ENCODE results near the gene SLC2A6. TPM values are rescaled to one million over a fixed set of nuclear protein-coding genes. Genes with fewer than 3 reads are reported as not detected.

The SLC2A6 gene
- total and polyA plus RNA-seq, 2 of the 8 experiments (the other 6 are each of a cell fraction or from before 2014, with no cell fraction given) = 16.6 to 17.8 TPM

DNA sequence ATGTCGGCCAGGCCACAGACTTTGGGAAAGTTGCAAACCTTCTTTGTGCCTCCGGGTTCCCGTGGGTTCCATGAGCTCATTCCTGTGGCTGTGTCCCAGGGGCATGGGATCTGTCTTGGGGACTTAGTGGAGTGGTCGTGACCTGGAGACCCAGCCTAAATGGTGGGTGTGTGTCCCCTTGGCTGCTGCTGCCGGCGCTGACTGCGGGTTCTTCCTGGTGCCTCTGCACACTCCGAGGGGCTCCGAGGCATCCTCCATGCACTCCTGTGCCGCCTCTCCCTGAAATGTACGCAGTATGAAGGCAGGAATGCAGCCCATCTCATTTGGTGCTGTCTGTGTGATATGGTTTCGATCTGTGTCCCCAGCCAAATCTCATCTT, 21.0 kb upstream of the SLC2A6 start (continued):
- TF ChIP-seq, protein P1, sequence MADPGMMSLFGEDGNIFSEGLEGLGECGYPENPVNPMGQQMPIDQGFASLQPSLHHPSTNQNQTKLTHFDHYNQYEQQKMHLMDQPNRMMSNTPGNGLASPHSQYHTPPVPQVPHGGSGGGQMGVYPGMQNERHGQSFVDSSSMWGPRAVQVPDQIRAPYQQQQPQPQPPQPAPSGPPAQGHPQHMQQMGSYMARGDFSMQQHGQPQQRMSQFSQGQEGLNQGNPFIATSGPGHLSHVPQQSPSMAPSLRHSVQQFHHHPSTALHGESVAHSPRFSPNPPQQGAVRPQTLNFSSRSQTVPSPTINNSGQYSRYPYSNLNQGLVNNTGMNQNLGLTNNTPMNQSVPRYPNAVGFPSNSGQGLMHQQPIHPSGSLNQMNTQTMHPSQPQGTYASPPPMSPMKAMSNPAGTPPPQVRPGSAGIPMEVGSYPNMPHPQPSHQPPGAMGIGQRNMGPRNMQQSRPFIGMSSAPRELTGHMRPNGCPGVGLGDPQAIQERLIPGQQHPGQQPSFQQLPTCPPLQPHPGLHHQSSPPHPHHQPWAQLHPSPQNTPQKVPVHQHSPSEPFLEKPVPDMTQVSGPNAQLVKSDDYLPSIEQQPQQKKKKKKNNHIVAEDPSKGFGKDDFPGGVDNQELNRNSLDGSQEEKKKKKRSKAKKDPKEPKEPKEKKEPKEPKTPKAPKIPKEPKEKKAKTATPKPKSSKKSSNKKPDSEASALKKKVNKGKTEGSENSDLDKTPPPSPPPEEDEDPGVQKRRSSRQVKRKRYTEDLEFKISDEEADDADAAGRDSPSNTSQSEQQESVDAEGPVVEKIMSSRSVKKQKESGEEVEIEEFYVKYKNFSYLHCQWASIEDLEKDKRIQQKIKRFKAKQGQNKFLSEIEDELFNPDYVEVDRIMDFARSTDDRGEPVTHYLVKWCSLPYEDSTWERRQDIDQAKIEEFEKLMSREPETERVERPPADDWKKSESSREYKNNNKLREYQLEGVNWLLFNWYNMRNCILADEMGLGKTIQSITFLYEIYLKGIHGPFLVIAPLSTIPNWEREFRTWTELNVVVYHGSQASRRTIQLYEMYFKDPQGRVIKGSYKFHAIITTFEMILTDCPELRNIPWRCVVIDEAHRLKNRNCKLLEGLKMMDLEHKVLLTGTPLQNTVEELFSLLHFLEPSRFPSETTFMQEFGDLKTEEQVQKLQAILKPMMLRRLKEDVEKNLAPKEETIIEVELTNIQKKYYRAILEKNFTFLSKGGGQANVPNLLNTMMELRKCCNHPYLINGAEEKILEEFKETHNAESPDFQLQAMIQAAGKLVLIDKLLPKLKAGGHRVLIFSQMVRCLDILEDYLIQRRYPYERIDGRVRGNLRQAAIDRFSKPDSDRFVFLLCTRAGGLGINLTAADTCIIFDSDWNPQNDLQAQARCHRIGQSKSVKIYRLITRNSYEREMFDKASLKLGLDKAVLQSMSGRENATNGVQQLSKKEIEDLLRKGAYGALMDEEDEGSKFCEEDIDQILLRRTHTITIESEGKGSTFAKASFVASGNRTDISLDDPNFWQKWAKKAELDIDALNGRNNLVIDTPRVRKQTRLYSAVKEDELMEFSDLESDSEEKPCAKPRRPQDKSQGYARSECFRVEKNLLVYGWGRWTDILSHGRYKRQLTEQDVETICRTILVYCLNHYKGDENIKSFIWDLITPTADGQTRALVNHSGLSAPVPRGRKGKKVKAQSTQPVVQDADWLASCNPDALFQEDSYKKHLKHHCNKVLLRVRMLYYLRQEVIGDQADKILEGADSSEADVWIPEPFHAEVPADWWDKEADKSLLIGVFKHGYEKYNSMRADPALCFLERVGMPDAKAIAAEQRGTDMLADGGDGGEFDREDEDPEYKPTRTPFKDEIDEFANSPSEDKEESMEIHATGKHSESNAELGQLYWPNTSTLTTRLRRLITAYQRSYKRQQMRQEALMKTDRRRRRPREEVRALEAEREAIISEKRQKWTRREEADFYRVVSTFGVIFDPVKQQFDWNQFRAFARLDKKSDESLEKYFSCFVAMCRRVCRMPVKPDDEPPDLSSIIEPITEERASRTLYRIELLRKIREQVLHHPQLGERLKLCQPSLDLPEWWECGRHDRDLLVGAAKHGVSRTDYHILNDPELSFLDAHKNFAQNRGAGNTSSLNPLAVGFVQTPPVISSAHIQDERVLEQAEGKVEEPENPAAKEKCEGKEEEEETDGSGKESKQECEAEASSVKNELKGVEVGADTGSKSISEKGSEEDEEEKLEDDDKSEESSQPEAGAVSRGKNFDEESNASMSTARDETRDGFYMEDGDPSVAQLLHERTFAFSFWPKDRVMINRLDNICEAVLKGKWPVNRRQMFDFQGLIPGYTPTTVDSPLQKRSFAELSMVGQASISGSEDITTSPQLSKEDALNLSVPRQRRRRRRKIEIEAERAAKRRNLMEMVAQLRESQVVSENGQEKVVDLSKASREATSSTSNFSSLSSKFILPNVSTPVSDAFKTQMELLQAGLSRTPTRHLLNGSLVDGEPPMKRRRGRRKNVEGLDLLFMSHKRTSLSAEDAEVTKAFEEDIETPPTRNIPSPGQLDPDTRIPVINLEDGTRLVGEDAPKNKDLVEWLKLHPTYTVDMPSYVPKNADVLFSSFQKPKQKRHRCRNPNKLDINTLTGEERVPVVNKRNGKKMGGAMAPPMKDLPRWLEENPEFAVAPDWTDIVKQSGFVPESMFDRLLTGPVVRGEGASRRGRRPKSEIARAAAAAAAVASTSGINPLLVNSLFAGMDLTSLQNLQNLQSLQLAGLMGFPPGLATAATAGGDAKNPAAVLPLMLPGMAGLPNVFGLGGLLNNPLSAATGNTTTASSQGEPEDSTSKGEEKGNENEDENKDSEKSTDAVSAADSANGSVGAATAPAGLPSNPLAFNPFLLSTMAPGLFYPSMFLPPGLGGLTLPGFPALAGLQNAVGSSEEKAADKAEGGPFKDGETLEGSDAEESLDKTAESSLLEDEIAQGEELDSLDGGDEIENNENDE (IDR thresholded peaks at IDR 0.05; ENCODE audit: insufficient replicate concordance, low read length) = no peak
- TF ChIP-seq NRF1 (IDR thresholded peaks at IDR 0.05; ENCODE audit: low read depth, low read length) = no peak
- no peak for TF ChIP-seq BCL11A (IDR thresholded peaks at IDR 0.05; ENCODE audit: low read depth in 2 of 2, low read length in 2 of 2)
- TF ChIP-seq CBX5 (IDR thresholded peaks at IDR 0.05; ENCODE audit: low read depth, low read length) = no peak
